ENCODE measurements around the gene TC2N. TPM values are rescaled to one million over a fixed set of nuclear protein-coding genes. Genes with fewer than 3 reads are reported as not detected.
"Not testable (repeated sequence)": the region's sequence is repeated elsewhere in the genome, so short reads cannot be mapped to it uniquely, and the experiment has no call there.

TC2N gene
- polyA plus RNA-seq, 3 donors, result 12.1 to 68.2 (median 33.3) TPM

GRCh38 chr14:91748049-91748448 lies 119.3 kb downstream of the TC2N start:
- whole genome bisulfite sequencing, 3 donors, result 93 to 98% (median 93%) methylated on average over 2 of the region's 2 CpGs
- H3K27ac ChIP-seq (ENCODE audit: low read depth, low read length), result no peak overlapping the region

- H3K27ac ChIP-seq (ENCODE audit: low read depth, low read length), result no peak overlapping the region
- WGBS, 3 donors, result 92 to 97% (median 94%) methylated on average over 1 of the region's 1 CpG
Observed at GRCh38 chr14:91745344-91745743, 122.0 kb downstream of the TC2N start.

- 37 to 74% (median 62%) methylated on average over 2 of the region's 2 CpGs for WGBS, 3 donors
- no peak overlapping the region for H3K27ac ChIP-seq (ENCODE audit: low read depth, low read length)
Observed at GRCh38 chr14:91744068-91744480, 123.3 kb downstream of the TC2N start.

- 86 to 93% (median 90%) methylated on average over 2 of the region's 2 CpGs for WGBS, 3 donors
- no peak overlapping the region for H3K27ac ChIP-seq (ENCODE audit: low read depth, low read length)
Observed at GRCh38 chr14:91743305-91743653, 124.1 kb downstream of the TC2N start.

GRCh38 chr14:91742621-91743304 lies 124.6 kb downstream of the TC2N start:
- 76 to 94% (median 85%) methylated on average over 1 of the region's 1 CpG for WGBS, 3 donors

GRCh38 chr14:91739867-91740266 lies 127.5 kb downstream of the TC2N start:
- H3K27ac ChIP-seq (ENCODE audit: low read depth, low read length), result not testable (repeated sequence)
- 93 to 97% (median 96%) methylated on average over 2 of the region's 2 CpGs for WGBS, 3 donors

More at GRCh38 chr14:91742621-91743304, 124.6 kb downstream of the TC2N start:
- no peak overlapping the region for H3K27ac ChIP-seq (ENCODE audit: low read depth, low read length)

GRCh38 chr14:91737619-91738018 lies 129.7 kb downstream of the TC2N start:
- H3K27ac ChIP-seq (ENCODE audit: low read depth, low read length), result no peak overlapping the region
- WGBS, 3 donors, result 95 to 99% (median 97%) methylated on average over 5 of the region's 5 CpGs

GRCh38 chr14:91732859-91733477 lies 134.4 kb downstream of the TC2N start:
- no peak overlapping the region for H3K27ac ChIP-seq (ENCODE audit: low read depth, low read length)
- 39 to 49% (median 43%) methylated on average over 2 of the region's 2 CpGs for WGBS, 3 donors

GRCh38 chr14:91732439-91732838 lies 134.9 kb downstream of the TC2N start:
- WGBS, 3 donors, result 59 to 85% (median 80%) methylated on average over 5 of the region's 5 CpGs
- no peak overlapping the region for H3K27ac ChIP-seq (ENCODE audit: low read depth, low read length)

- WGBS, 3 donors, result 93 to 95% (median 94%) methylated on average over 2 of the region's 2 CpGs
Observed at GRCh38 chr14:91731986-91732385, 135.3 kb downstream of the TC2N start, which contains the start of gene CATSPERB. Gene CATSPERB, minus strand, starts transcription at chr14:91732086. Its CDS starts 2,607 bp downstream, at chr14:91729479.

GRCh38 chr14:91731018-91731417 lies 136.3 kb downstream of the TC2N start:
- 35 to 95% (median 89%) methylated on average over 2 of the region's 2 CpGs for WGBS, 3 donors
- H3K27ac ChIP-seq (ENCODE audit: low read depth, low read length), result no peak overlapping the region

More at GRCh38 chr14:91731986-91732385, 135.3 kb downstream of the TC2N start, which contains the start of gene CATSPERB:
- no peak within 1 kb of the TSS for H3K27ac ChIP-seq (ENCODE audit: low read depth, low read length)

- H3K27ac ChIP-seq (ENCODE audit: low read depth, low read length), result no peak overlapping the region
- WGBS, 3 donors, result 62 to 85% (median 65%) methylated on average over 3 of the region's 3 CpGs
Observed at GRCh38 chr14:91729756-91730155, 137.6 kb downstream of the TC2N start.

Other genes with a start within 250 kb of the TC2N start
- gene CATSPERB, start 135.4 kb downstream of the TC2N start, polyA plus RNA-seq, result 10 to 100 TPM in 1 of 3 donors, under 1 TPM in 2; 0.45 to 11.4 (median 0.56) TPM
- 100 to 1,000 TPM in 2 of 3 donors, 10 to 100 TPM in 1; 24.0 to 229 (median 120) TPM for gene FBLN5, start 80.2 kb upstream of the TC2N start, polyA plus RNA-seq
- gene TRIP11, start 172.5 kb upstream of the TC2N start, polyA plus RNA-seq, result 1 to 10 TPM; 6.8 to 7.4 (median 6.9) TPM
- 10 to 100 TPM in 2 of 3 donors, 1 to 10 TPM in 1; 5.0 to 18.6 (median 11.1) TPM for gene ATXN3, start 239.0 kb upstream of the TC2N start, polyA plus RNA-seq

All from adipose tissue (tissue), 3 donors.